ENCODE measurements around the gene TEX48.

Gene TEX48

GRCh38 chr9:114674798-114675540 lies 7.0 kb downstream of the TEX48 start:
- Histone ChIP-seq H2AFZ (ENCODE audit: low read length) (no peak overlapping the region), H3K4me1 (ENCODE audit: insufficient read depth, low read length, severe bottlenecking) (no peaks in the 10 kb centered on the region), H3K27ac (ENCODE audit: low read depth, low read length, poor library complexity, severe bottlenecking) (no peak overlapping the region), H3F3A (ENCODE audit: insufficient read depth, low read length) (no peaks in the 10 kb centered on the region), H4K20me1 (ENCODE audit: insufficient read depth, low read length) (no peaks in the 10 kb centered on the region), H3K9ac (ENCODE audit: low read length) (no peak overlapping the region), H3K36me3 (ENCODE audit: insufficient read depth, low read length) (no peaks in the 10 kb centered on the region), H3K27me3 (ENCODE audit: insufficient read depth, low read length) (no peaks in the 10 kb centered on the region), H3K4me2 (ENCODE audit: low read length) (no peak overlapping the region), H3K9me3 (ENCODE audit: low read length) (no peaks in the 10 kb centered on the region), H3K9me2 (ENCODE audit: low read depth, low read length) (no peaks in the 10 kb centered on the region), H3K4me3 (ENCODE audit: low read depth, low read length, poor library complexity, severe bottlenecking) (no peak overlapping the region), H3K79me2 (ENCODE audit: insufficient read depth, low read length) (no peaks in the 10 kb centered on the region)
- TF ChIP-seq, protein P1, sequence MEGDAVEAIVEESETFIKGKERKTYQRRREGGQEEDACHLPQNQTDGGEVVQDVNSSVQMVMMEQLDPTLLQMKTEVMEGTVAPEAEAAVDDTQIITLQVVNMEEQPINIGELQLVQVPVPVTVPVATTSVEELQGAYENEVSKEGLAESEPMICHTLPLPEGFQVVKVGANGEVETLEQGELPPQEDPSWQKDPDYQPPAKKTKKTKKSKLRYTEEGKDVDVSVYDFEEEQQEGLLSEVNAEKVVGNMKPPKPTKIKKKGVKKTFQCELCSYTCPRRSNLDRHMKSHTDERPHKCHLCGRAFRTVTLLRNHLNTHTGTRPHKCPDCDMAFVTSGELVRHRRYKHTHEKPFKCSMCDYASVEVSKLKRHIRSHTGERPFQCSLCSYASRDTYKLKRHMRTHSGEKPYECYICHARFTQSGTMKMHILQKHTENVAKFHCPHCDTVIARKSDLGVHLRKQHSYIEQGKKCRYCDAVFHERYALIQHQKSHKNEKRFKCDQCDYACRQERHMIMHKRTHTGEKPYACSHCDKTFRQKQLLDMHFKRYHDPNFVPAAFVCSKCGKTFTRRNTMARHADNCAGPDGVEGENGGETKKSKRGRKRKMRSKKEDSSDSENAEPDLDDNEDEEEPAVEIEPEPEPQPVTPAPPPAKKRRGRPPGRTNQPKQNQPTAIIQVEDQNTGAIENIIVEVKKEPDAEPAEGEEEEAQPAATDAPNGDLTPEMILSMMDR (IDR thresholded peaks at IDR 0.05; ENCODE audit: low read length): no peak
- TF ChIP-seq EZH2 (IDR thresholded peaks at IDR 0.05; ENCODE audit: borderline replicate concordance, low read length): no peak

GRCh38 chr9:114674076-114674797 lies 7.8 kb downstream of the TEX48 start:
- no peak overlapping the region for H3K9ac ChIP-seq (ENCODE audit: low read length)
- no peaks in the 10 kb centered on the region for H3K36me3 ChIP-seq (ENCODE audit: insufficient read depth, low read length)
- H3K4me3 ChIP-seq (ENCODE audit: low read depth, low read length, poor library complexity, severe bottlenecking): no peak overlapping the region
- no peaks in the 10 kb centered on the region for H3F3A ChIP-seq (ENCODE audit: insufficient read depth, low read length)
- H3K79me2 ChIP-seq (ENCODE audit: insufficient read depth, low read length): no peaks in the 10 kb centered on the region
- H3K27ac ChIP-seq (ENCODE audit: low read depth, low read length, poor library complexity, severe bottlenecking): no peak overlapping the region
- no peak for TF ChIP-seq EZH2 (IDR thresholded peaks at IDR 0.05; ENCODE audit: borderline replicate concordance, low read length)
- TF ChIP-seq, protein P1 (IDR thresholded peaks at IDR 0.05; ENCODE audit: low read length): no peak
- H3K9me3 ChIP-seq (ENCODE audit: low read length): no peaks in the 10 kb centered on the region
- H3K4me1 ChIP-seq (ENCODE audit: insufficient read depth, low read length, severe bottlenecking): no peaks in the 10 kb centered on the region
- H3K9me2 ChIP-seq (ENCODE audit: low read depth, low read length): no peaks in the 10 kb centered on the region
- H3K27me3 ChIP-seq (ENCODE audit: insufficient read depth, low read length): no peaks in the 10 kb centered on the region
- H3K4me2 ChIP-seq (ENCODE audit: low read length): no peak overlapping the region
- H2AFZ ChIP-seq (ENCODE audit: low read length): no peak overlapping the region
- no peaks in the 10 kb centered on the region for H4K20me1 ChIP-seq (ENCODE audit: insufficient read depth, low read length)

GRCh38 chr9:114671605-114672004 lies 10.4 kb downstream of the TEX48 start:
- H4K20me1 ChIP-seq (ENCODE audit: insufficient read depth, low read length): no peaks in the 10 kb centered on the region
- H3K9me2 ChIP-seq (ENCODE audit: low read depth, low read length): no peaks in the 10 kb centered on the region
- no peaks in the 10 kb centered on the region for H3K36me3 ChIP-seq (ENCODE audit: insufficient read depth, low read length)
- no peaks in the 10 kb centered on the region for H3K79me2 ChIP-seq (ENCODE audit: insufficient read depth, low read length)
- no peak overlapping the region for H2AFZ ChIP-seq (ENCODE audit: low read length)
- no peak overlapping the region for H3K4me2 ChIP-seq (ENCODE audit: low read length)
- no peaks in the 10 kb centered on the region for H3K9me3 ChIP-seq (ENCODE audit: low read length)
- no peaks in the 10 kb centered on the region for H3F3A ChIP-seq (ENCODE audit: insufficient read depth, low read length)
- no peak overlapping the region for H3K27ac ChIP-seq (ENCODE audit: low read depth, low read length, poor library complexity, severe bottlenecking)
- no peak for TF ChIP-seq EZH2 (IDR thresholded peaks at IDR 0.05; ENCODE audit: borderline replicate concordance, low read length)
- TF ChIP-seq, protein P1 (IDR thresholded peaks at IDR 0.05; ENCODE audit: low read length): no peak
- H3K27me3 ChIP-seq (ENCODE audit: insufficient read depth, low read length): no peaks in the 10 kb centered on the region
- no peaks in the 10 kb centered on the region for H3K4me1 ChIP-seq (ENCODE audit: insufficient read depth, low read length, severe bottlenecking)
- no peak overlapping the region for H3K4me3 ChIP-seq (ENCODE audit: low read depth, low read length, poor library complexity, severe bottlenecking)
- H3K9ac ChIP-seq (ENCODE audit: low read length): no peak overlapping the region

Data from OCI-LY1 (cell line).